NCI-H446 treated with DMSO at 0.1 percent for 48 hours (cell line): ENCODE measurements around the gene CLK2.
"Not testable (repeated sequence)": the region's sequence is repeated elsewhere in the genome, so short reads cannot be mapped to it uniquely, and the experiment has no call there.

Experiments used
- DNase-seq: peaks from one replicate; lab custom pipeline; 2025; lab: John Stamatoyannopoulos, UW

The CLK2 gene

GRCh38 chr1:155241841-155242264 is 31.5 kb downstream of the CLK2 start:
- DNase-seq: no peak

GRCh38 chr1:155241069-155241679 is 32.1 kb downstream of the CLK2 start:
- peak; percentile 71 for DNase-seq

GRCh38 chr1:155236451-155236850 is 36.9 kb downstream of the CLK2 start:
- no peak for DNase-seq

GRCh38 chr1:155235375-155235774 is 37.9 kb downstream of the CLK2 start:
- not testable (repeated sequence) for DNase-seq

GRCh38 chr1:155233502-155233901 is 39.8 kb downstream of the CLK2 start:
- not testable (repeated sequence) for DNase-seq

GRCh38 chr1:155232001-155232978 is 41.0 kb downstream of the CLK2 start:
- not testable (repeated sequence) for DNase-seq

GRCh38 chr1:155231302-155231701 is 42.0 kb downstream of the CLK2 start:
- DNase-seq: not testable (repeated sequence)

- DNase-seq: no peak
Observed at GRCh38 chr1:155228096-155228427, 45.2 kb downstream of the CLK2 start.

GRCh38 chr1:155227261-155228095 is 45.8 kb downstream of the CLK2 start:
- peak; percentile 99 for DNase-seq

GRCh38 chr1:155226910-155227260 is 46.4 kb downstream of the CLK2 start:
- no peak for DNase-seq

- peak; percentile 77 for DNase-seq
Observed at GRCh38 chr1:155226188-155226909, 47.0 kb downstream of the CLK2 start.

- not testable (repeated sequence) for DNase-seq
Observed at GRCh38 chr1:155225404-155225759, 47.9 kb downstream of the CLK2 start.

GRCh38 chr1:155223047-155223446 is 50.3 kb downstream of the CLK2 start:
- no peak for DNase-seq

- DNase-seq: not testable (repeated sequence)
Observed at GRCh38 chr1:155220211-155220965, 52.9 kb downstream of the CLK2 start.

- DNase-seq: no peak
Observed at GRCh38 chr1:155219592-155220031, 53.7 kb downstream of the CLK2 start.

GRCh38 chr1:155218854-155219591 is 54.3 kb downstream of the CLK2 start:
- DNase-seq: no peak

- DNase-seq: not testable (repeated sequence)
Observed at GRCh38 chr1:155214702-155215101, 58.6 kb downstream of the CLK2 start.
